HG03342 (cell line): ENCODE data around the gene SORCS2.

ENCODE experiments used
- ATAC-seq: cut with Tn5 transposase; IDR thresholded peaks from one replicate; pipeline ENCODE4 v1.9.1; 2021; ENCODE audit warnings: mild to moderate bottlenecking, moderate library complexity; ENCODE audit not compliant: unreplicated experiment

SORCS2 gene

DNA sequence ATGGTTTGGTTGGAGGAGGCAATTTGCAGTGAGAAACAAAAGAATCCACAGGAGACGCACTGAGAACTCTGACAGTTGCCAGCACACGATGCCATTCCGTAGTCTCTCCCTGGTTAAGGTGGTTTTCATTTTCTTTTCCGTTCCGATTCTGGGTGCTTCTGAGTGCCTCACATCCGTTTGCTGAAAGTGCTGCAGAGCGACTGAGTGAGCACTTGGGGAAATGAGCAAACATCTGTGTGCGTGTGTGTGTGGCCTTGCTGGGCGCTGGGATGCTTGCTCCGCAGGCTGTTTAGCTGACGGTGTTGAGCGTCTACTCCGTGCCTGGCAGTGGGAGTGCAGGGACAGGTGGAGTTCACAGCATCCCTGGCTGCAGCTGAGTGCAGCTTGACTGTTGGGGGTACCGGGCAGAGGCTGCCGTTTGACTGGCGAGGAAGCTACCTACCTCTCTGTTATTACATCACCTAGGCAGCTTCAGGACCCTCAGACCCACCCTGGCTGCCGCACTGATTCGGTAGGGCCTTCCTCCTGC is 49.3 kb downstream of the SORCS2 start:
- no peak for ATAC-seq

GRCh38 chr4:7242766-7243165 is 50.4 kb downstream of the SORCS2 start:
- no peak for ATAC-seq

GRCh38 chr4:7243609-7244330 is 51.4 kb downstream of the SORCS2 start:
- no peak for ATAC-seq

DNA sequence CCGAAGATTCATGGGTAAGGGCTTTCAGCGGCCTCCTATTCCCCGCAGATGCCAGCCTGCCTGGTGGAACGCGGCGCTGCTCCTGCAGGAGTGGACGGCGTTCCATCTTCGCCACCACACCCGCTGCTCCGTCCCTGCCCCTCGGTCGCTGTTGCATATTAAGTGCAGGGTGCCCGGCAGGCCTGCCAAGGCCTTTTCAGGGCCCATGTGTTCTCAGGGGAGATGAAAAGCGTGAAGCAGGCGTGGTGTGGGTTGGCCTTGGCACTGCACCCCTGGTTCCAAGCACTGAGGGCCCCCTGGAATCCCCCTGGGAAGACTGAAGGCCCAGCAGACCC is 52.0 kb downstream of the SORCS2 start:
- no peak for ATAC-seq

- ATAC-seq: no peak
Observed at GRCh38 chr4:7244751-7245320, 52.5 kb downstream of the SORCS2 start.

DNA sequence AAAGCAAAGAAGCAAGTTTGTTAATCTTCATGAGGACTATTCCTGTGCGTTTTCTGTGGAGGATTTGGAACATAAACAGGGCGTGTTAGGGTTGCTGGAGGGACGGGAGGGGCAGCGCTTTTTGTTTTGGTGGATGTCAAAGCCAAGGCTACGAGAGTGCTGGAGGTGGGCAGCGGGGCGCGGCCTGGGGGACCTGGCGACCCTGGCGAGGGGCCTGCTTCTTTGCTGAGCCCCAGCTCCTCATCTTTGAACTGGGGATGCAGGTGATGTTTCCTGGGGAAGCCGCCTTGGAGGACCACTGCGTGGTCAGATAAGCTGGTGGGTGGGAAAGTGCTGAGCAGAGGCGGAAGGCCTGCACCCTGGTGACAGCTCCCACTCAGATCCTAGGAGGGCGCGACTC is 55.2 kb downstream of the SORCS2 start:
- no peak for ATAC-seq

DNA sequence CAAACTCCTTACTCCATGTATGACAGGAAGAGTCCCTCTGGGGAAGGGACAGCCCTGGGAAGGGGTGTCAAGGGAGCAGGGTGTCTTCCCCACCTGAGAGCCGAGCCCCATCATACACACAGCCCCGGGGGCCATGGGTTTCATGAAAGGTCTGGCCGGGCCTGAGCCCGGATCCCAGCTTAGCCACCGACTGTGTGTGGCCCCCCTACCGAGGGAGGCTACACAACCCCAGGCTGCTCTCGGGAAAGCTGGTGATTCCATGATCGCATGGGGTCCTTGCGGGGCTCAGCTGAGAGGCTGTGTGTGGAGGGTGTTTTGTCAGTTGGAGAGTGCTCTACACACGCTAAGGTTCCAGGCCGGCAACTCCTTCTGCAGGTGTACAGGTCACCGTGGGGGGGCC is 55.6 kb downstream of the SORCS2 start:
- no peak for ATAC-seq

- ATAC-seq: no peak
Observed at GRCh38 chr4:7248857-7249256, 56.5 kb downstream of the SORCS2 start.

DNA sequence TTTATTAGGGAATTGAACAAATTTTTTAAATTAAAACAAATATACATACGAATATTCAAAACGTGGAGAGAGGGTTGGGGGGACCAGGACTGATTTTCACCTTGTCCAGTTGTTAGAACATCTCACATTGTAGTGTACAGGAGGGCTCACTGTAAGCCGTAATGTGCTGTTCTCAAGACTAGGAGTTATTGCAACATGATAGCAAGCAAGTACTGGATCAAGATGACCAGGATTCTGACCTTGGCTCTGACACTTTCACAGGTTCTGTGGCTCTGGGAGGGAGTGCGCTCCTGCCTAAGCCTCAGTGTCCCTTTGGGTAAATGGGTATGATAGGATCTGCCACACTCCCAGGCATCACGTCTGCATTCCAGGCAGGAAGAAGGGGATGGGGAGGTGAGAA is 59.0 kb downstream of the SORCS2 start:
- no peak for ATAC-seq

DNA sequence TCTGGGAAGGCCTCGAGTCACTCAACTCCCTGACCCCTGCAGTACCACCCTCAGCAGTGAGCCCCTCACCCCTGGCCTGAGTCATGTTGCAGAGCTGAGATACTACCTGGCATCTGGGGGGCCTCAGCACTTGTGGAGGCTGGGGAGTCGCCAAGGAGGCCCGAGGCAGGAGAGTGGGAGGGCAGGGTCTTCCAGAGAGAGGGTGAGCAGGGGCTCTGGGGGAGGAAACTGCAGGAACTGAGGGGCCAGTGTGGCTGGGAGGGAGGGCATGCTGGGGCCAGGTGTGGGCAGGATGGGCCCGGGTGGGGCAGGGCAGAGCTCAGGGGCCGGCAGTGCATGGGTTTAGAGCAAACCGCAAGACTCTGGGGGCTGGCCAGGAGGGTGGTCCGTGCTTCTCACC is 59.7 kb downstream of the SORCS2 start:
- ATAC-seq: no peak

DNA sequence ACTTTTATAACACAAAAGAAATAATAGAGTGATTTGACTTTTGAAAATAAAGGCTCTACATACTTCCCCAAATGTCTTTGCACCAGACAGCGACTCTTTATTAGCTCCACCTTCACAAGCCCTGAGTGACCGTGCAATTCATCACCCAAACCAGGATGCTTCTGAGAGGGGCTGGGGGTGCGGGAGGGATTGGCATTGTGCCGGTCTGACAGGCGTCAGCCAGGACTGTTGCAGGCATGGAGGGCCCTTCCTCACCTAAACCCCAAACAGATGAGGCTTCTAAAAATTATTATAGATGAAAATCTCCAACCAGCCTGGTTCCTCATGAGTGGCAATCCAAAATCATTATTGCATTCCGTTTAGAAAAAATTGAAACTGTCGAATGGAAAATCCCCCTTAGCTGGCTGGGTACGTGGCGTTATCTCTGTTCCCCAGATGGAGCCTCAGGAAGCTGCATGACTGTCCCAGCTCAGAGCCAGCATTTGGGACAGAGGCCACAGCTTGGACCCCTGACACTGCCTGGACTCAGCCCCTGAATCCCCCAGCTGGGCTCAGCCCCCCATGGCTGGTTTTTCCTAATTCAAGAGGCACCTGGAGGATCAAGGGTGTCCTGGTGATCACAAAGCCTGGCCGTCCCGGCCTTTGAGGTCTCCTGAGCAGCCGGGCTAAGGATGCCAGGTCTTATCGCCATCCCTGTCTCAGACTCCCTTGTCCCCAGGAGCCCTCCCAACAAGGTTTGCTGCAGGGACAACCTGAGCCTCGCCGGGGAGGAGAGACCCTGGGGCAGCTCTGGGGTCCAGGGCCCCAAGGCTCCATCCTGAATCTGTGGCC is 60.4 kb downstream of the SORCS2 start:
- ATAC-seq: no peak

- no peak for ATAC-seq
Observed at GRCh38 chr4:7253341-7253700, 61.0 kb downstream of the SORCS2 start.

DNA sequence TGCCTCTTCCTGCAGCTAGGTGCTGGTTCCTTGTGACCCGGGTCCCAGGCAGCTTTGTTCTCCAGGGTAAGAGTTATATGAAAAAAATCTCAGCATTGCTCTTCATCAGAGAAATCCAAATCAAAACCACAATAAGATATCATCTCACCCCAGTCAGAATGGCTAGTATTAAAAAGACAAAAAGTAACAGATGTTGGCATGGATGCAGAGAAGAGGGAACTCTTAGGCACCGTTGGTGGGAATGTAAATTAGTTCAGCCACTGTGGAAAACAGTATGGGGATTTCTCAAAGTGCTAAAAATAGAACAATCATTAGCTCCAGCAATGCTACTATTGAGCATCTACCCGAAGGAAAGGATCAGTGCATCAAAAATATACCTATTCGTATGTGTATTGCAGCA is 61.5 kb downstream of the SORCS2 start:
- no peak for ATAC-seq

GRCh38 chr4:7254736-7255487 is 62.6 kb downstream of the SORCS2 start:
- peak; percentile 85 for ATAC-seq

DNA sequence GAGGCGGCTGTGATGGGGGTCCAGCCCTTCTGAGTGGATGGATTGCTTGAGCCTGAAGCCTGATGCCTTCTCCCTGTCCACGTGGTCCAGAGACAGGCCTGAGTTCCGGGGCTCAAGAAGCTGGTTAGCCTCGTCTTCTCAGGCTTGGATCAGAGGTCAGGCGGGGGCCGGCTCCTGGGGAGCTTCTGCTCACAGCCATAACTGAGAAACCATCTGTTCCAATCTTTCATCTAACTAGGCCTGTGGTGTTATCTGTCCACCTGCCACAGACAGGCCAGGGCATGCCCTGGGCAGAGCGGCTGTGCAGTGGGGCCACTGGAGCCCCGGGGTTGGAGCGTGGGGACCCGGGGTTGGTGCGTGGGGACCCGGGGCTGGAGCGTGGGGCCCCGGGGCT is 63.1 kb downstream of the SORCS2 start:
- ATAC-seq: no peak

GRCh38 chr4:7255996-7256395 is 63.7 kb downstream of the SORCS2 start:
- no peak for ATAC-seq

DNA sequence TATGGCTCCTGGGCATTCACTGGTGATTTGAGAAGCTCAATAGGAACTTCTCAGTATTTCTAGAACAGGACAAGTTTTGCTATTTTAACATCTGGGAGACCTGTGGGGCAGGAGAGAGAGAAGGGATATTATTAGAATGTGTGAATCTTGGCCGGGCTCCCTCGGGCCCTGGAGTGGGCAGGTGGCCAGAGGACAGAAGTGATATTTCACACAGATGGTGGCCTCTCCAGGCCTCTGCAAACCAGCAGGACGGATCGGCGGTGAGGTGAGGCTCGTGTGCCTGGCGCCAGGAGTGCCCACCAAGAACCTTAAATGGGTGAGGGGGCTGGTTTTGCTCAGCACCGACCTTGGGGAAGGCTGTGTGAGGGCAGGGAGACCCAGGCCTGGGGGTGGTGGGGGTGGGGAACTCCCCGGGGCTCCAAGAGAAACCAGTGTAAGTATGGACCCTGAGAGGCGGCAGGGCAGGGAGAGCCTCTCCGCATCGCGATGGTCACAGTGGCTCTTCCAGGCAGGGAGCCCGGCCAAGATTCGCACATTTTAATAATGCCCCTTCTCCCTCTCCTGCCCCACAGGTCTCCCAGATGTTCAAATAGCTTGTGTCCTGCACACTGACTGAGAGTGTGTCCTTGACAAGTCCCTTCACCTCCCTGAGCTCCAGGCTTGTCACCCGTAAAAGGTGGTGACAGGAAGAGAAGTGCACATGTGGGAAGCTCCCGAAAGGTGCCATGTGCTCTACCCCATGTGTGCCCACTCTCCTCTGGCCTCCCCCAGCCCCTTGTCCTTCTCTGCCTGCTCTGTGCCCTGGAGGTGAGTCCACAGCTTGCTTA is 64.9 kb downstream of the SORCS2 start:
- ATAC-seq: no peak

DNA sequence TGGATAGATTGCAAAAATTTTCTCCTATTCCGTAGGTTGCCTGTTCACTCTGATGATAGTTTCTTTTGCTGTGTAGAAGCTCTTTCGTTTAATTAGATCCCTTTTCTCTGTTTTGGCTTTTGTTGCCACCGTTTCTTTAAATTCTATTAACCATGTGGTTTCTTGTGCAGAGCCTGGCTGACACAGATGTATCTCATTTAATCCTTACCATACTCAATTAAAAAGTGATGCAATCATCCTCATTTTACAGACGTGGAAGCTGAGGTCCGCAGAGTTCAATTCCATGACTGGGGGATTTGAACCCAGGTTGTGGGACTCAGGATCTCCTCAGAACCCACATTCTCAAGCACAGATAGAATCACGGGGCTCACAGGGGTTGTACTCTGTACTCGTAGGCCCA is 66.7 kb downstream of the SORCS2 start:
- no peak for ATAC-seq

GRCh38 chr4:7260569-7260968 is 68.2 kb downstream of the SORCS2 start:
- no peak for ATAC-seq

DNA sequence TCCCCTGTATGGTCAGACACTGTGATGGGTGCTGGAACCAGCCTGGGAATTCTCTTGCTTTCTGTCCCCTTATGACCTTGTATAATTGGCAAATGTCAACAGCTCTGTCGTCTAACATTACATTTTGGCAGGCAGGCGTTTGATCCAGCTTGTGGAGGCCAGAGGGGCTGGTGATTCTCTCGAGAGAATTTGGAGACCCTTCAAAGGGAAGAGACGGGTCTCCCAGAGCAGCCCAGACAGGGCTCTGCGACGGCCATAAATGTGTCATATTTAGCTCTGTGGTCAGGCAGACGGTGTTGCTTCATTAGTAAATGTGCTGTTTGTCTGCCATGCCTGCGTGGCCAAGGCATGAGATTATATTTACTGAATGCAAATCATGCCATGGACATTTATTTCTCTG is 68.7 kb downstream of the SORCS2 start:
- ATAC-seq: no peak
